Left kidney (tissue), 2 donors: ENCODE measurements around the gene DNM2. TPM values are rescaled to one million over a fixed set of nuclear protein-coding genes. Genes with fewer than 3 reads are reported as not detected.
A peak's percentile ranks its signal among the peaks of the same experiment; 100 is the strongest.
"Not testable (repeated sequence)": the region's sequence is repeated elsewhere in the genome, so short reads cannot be mapped to it uniquely, and the experiment has no call there.

ENCODE experiments used
- DNase-seq: peaks from one replicate; pipeline ENCODE4 v3.0.0-alpha.2; 2013
- polyA plus RNA-seq: library from polyadenylated mRNA; unstranded; fragments of 120-200 nt; gene quantifications from one replicate; pipeline ENCODE4 v1.2.1, GENCODE V29; 2013; ENCODE audit not compliant: insufficient read length

Gene DNM2
- polyA plus RNA-seq, 1 donor = 155 TPM

GRCh38 chr19:10751109-10751953 is 33.5 kb downstream of the DNM2 start:
- DNase-seq = no peak

GRCh38 chr19:10752237-10752912 is 34.5 kb downstream of the DNM2 start:
- DNase-seq = no peak

- DNase-seq = no peak
These were observed 35.2 kb downstream of the DNM2 start for GRCh38 chr19:10752913-10753704.

GRCh38 chr19:10756371-10756770 is 38.5 kb downstream of the DNM2 start:
- DNase-seq = no peak

GRCh38 chr19:10756791-10757190 is 38.9 kb downstream of the DNM2 start:
- DNase-seq = no peak

GRCh38 chr19:10758050-10758449 is 40.2 kb downstream of the DNM2 start:
- not testable (repeated sequence) for DNase-seq

- DNase-seq = no peak
These were observed 41.1 kb downstream of the DNM2 start for GRCh38 chr19:10758978-10759377.

- no peak for DNase-seq
These were observed 42.5 kb downstream of the DNM2 start for GRCh38 chr19:10760273-10760944.

GRCh38 chr19:10761443-10762250 is 43.8 kb downstream of the DNM2 start:
- no peak for DNase-seq

GRCh38 chr19:10762656-10763055 is 44.8 kb downstream of the DNM2 start:
- DNase-seq = no peak

GRCh38 chr19:10763411-10763810 is 45.5 kb downstream of the DNM2 start:
- no peak for DNase-seq

GRCh38 chr19:10763828-10764339 is 46.0 kb downstream of the DNM2 start:
- DNase-seq = no peak

- peak; percentile 61 for DNase-seq
These were observed 46.5 kb downstream of the DNM2 start for GRCh38 chr19:10764340-10764894.

GRCh38 chr19:10766049-10766623 is 48.3 kb downstream of the DNM2 start:
- DNase-seq = no peak

GRCh38 chr19:10766671-10767201 is 48.9 kb downstream of the DNM2 start:
- DNase-seq = no peak

- DNase-seq = no peak
These were observed 49.8 kb downstream of the DNM2 start for GRCh38 chr19:10767726-10768125.

- DNase-seq = no peak
These were observed 50.5 kb downstream of the DNM2 start for GRCh38 chr19:10768369-10768768.

GRCh38 chr19:10768936-10769335 is 51.1 kb downstream of the DNM2 start:
- DNase-seq = no peak

GRCh38 chr19:10769533-10770491 is 51.9 kb downstream of the DNM2 start:
- peak; percentile 31 for DNase-seq
